Nephron progenitor cell (in vitro differentiated cells): ENCODE data around the gene MFSD2B.

Source experiments
- DNase-seq: peaks from one replicate; pipeline ENCODE4 v3.0.0; 2021
- H3K27ac Mint-ChIP-seq: 2 replicates; pipeline ENCODE4 v1.8.0; 2021; ENCODE audit warnings: mild to moderate bottlenecking, moderate library complexity, mixed read lengths
- H3K27me3 Mint-ChIP-seq: 2 replicates; pipeline ENCODE4 v1.8.0; 2021; ENCODE audit warnings: mild to moderate bottlenecking, low read depth, mixed read lengths; ENCODE audit not compliant: poor library complexity
- H3K36me3 Mint-ChIP-seq: 2 replicates; pipeline ENCODE4 v1.8.0; 2021; ENCODE audit warnings: low read depth, mixed read lengths
- H3K4me1 Mint-ChIP-seq: 2 replicates; pipeline ENCODE4 v1.8.0; 2021; ENCODE audit warnings: mixed read lengths
- H3K4me3 Mint-ChIP-seq: 2 replicates; pipeline ENCODE4 v1.8.0; 2021; ENCODE audit warnings: mild to moderate bottlenecking, moderate library complexity, mixed read lengths
- H3K9me3 Mint-ChIP-seq: 2 replicates; pipeline ENCODE4 v1.8.0; 2021; ENCODE audit warnings: mild to moderate bottlenecking, moderate library complexity, mixed read lengths
- CTCF ChIP-seq: fragments of 200-600 bp; sonication (generic); IDR thresholded peaks from 2 replicates; pipeline ENCODE4 v1.5.0; 2021; ENCODE audit warnings: antibody characterized with exemption

Gene MFSD2B

GRCh38 chr2:23993736-23994269, 16.1 kb upstream of the MFSD2B start:
- H3K9me3 Mint-ChIP-seq = no peaks in the 10 kb centered on the region
- no peak for TF ChIP-seq CTCF
- no peak overlapping the region for H3K4me3 Mint-ChIP-seq
- DNase-seq = no peak
- no peaks in the 10 kb centered on the region for H3K4me1 Mint-ChIP-seq
- peaks cover 39% of the 10 kb centered on the region for H3K36me3 Mint-ChIP-seq
- no peaks in the 10 kb centered on the region for H3K27me3 Mint-ChIP-seq
- H3K27ac Mint-ChIP-seq = peak overlapping the region; percentile 66

GRCh38 chr2:23994567-23994966, 15.3 kb upstream of the MFSD2B start:
- Mint-ChIP-seq H3K27ac (no peak overlapping the region), H3K36me3 (peaks cover 42% of the 10 kb centered on the region)

GRCh38 chr2:24007693-24008092, 2.2 kb upstream of the MFSD2B start:
- H3K36me3 Mint-ChIP-seq = peaks cover 2% of the 10 kb centered on the region
- no peak for TF ChIP-seq CTCF
- H3K9me3 Mint-ChIP-seq = peaks cover 3% of the 10 kb centered on the region
- no peak overlapping the region for H3K4me3 Mint-ChIP-seq
- H3K27me3 Mint-ChIP-seq = peaks cover 50% of the 10 kb centered on the region
- peaks cover 10% of the 10 kb centered on the region for H3K4me1 Mint-ChIP-seq
- no peak overlapping the region for H3K27ac Mint-ChIP-seq
- no peak for DNase-seq

More at GRCh38 chr2:23994567-23994966, 15.3 kb upstream of the MFSD2B start:
- no peaks in the 10 kb centered on the region for H3K4me1 Mint-ChIP-seq
- no peak for DNase-seq
- no peak for TF ChIP-seq CTCF
- H3K9me3 Mint-ChIP-seq = no peaks in the 10 kb centered on the region
- no peaks in the 10 kb centered on the region for H3K27me3 Mint-ChIP-seq
- no peak overlapping the region for H3K4me3 Mint-ChIP-seq

GRCh38 chr2:24008672-24009366, 1.1 kb upstream of the MFSD2B start:
- DNase-seq = no peak
- peak overlapping the region; percentile 65 for H3K4me3 Mint-ChIP-seq
- H3K27me3 Mint-ChIP-seq = peaks cover 50% of the 10 kb centered on the region
- H3K9me3 Mint-ChIP-seq = peaks cover 3% of the 10 kb centered on the region
- TF ChIP-seq CTCF = no peak
- peaks cover 10% of the 10 kb centered on the region for H3K4me1 Mint-ChIP-seq
- peaks cover 4% of the 10 kb centered on the region for H3K36me3 Mint-ChIP-seq
- H3K27ac Mint-ChIP-seq = no peak overlapping the region

GRCh38 chr2:24009367-24009679, 562 bp upstream of the MFSD2B start:
- H3K4me3 Mint-ChIP-seq = peak overlapping the region; percentile 65
- peaks cover 53% of the 10 kb centered on the region for H3K27me3 Mint-ChIP-seq
- DNase-seq = no peak
- peaks cover 3% of the 10 kb centered on the region for H3K9me3 Mint-ChIP-seq
- peaks cover 4% of the 10 kb centered on the region for H3K36me3 Mint-ChIP-seq
- no peak overlapping the region for H3K27ac Mint-ChIP-seq
- peaks cover 10% of the 10 kb centered on the region for H3K4me1 Mint-ChIP-seq
- TF ChIP-seq CTCF = no peak
